HEK293 (cell line): Measurements from ENCODE around the gene G2E3.
"Not testable (repeated sequence)": the region's sequence is repeated elsewhere in the genome, so short reads cannot be mapped to it uniquely, and the experiment has no call there.

Experiments used
- CTCF ChIA-PET: fragments of 350-600 bp; formaldehyde crosslinking; extraction: SDS; loops from one replicate; lab custom pipeline; 2021; ENCODE audit warnings: antibody characterized with exemption; lab: Yijun Ruan, JAX
- POLR2A ChIA-PET: fragments of 300-600 bp; formaldehyde crosslinking; extraction: SDS; loops from one replicate; lab custom pipeline; 2020; ENCODE audit warnings: antibody characterized with exemption, inconsistent platforms; lab: Yijun Ruan, JAX
- H3K27ac ChIP-seq: fragments of 200-500 bp; sonication (Bioruptor generic); 2 replicates; pipeline ENCODE4 v1.5.1; 2014; ENCODE audit warnings: low read depth, low read length, control low read depth, inconsistent platforms; ENCODE audit errors: extremely low read depth
- H3K36me3 ChIP-seq, 2 experiments: fragments of 200-500 bp in 1 of 2; sonication (Bioruptor generic) in 1 of 2; 1 replicate in 1 of 2; 2 replicates in 1 of 2; pipeline ENCODE4 v1.5.1; 2014 to 2017; ENCODE audit warnings: inconsistent platforms in 2 of 2, low read length in 2 of 2; ENCODE audit not compliant: control insufficient read depth in 2 of 2, insufficient read depth in 1 of 2
- H3K4me1 ChIP-seq: fragments of 200-500 bp; sonication (Bioruptor generic); 2 replicates; pipeline ENCODE4 v1.5.1; 2014; ENCODE audit warnings: mild to moderate bottlenecking, low read length, inconsistent platforms; ENCODE audit not compliant: control insufficient read depth, insufficient read depth
- H3K4me3 ChIP-seq: 2 replicates; pipeline ENCODE4 v1.5.1; 2011; ENCODE audit warnings: low read depth, mild to moderate bottlenecking, control low read depth, low read length, moderate library complexity
- H3K9me3 ChIP-seq: fragments of 200-500 bp; sonication (Bioruptor generic); 2 replicates; pipeline ENCODE4 v1.5.1; 2014; ENCODE audit warnings: low read depth, low read length, inconsistent platforms; ENCODE audit not compliant: control insufficient read depth, insufficient read depth
- HOXD13 ChIP-seq: sonication (generic); formaldehyde crosslinking; IDR thresholded peaks from 2 replicates; pipeline ENCODE4 v1.8.0; 2022; ENCODE audit warnings: missing genetic modification reagents, borderline replicate concordance
- KLF1 ChIP-seq: fragments of 450-650 bp; formaldehyde crosslinking; IDR thresholded peaks from 2 replicates; pipeline ENCODE4 v1.5.1; 2016; ENCODE audit warnings: missing biosample characterization, missing genetic modification characterization
- TRIM28 ChIP-seq: IDR thresholded peaks from 2 replicates; pipeline ENCODE4 v1.6.1; 2011; ENCODE audit warnings: low read length, control low read depth, borderline replicate concordance
- YY1 ChIP-seq: fragments of 450-650 bp; formaldehyde crosslinking; IDR thresholded peaks from 2 replicates; pipeline ENCODE4 v1.5.1; 2018; ENCODE audit warnings: missing biosample characterization, missing genetic modification characterization
- ZBTB1 ChIP-seq: fragments of 450-650 bp; formaldehyde crosslinking; IDR thresholded peaks from 2 replicates; pipeline ENCODE4 v1.5.1; 2016; ENCODE audit warnings: missing biosample characterization, missing genetic modification characterization
- ZBTB17 ChIP-seq: fragments of 450-650 bp; formaldehyde crosslinking; IDR thresholded peaks from 2 replicates; pipeline ENCODE4 v1.5.1; 2016; ENCODE audit warnings: missing biosample characterization, missing genetic modification characterization
- ZEB2 ChIP-seq: fragments of 450-650 bp; formaldehyde crosslinking; IDR thresholded peaks from 2 replicates; pipeline ENCODE4 v1.5.1; 2016; ENCODE audit warnings: missing biosample characterization, missing genetic modification characterization
- ZFP37 ChIP-seq: fragments of 450-650 bp; formaldehyde crosslinking; IDR thresholded peaks from 2 replicates; pipeline ENCODE4 v1.5.1; 2016; ENCODE audit warnings: missing biosample characterization, missing genetic modification characterization
- ZNF221 ChIP-seq: fragments of 450-650 bp; formaldehyde crosslinking; IDR thresholded peaks from 2 replicates; pipeline ENCODE4 v1.5.1; 2017; ENCODE audit warnings: missing biosample characterization, missing genetic modification characterization, borderline replicate concordance
- ZNF350 ChIP-seq: fragments of 450-650 bp; formaldehyde crosslinking; IDR thresholded peaks from 2 replicates; pipeline ENCODE4 v1.5.0; 2017; ENCODE audit warnings: missing biosample characterization, mild to moderate bottlenecking, missing genetic modification characterization
- ZNF433 ChIP-seq: fragments of 450-650 bp; formaldehyde crosslinking; IDR thresholded peaks from 2 replicates; pipeline ENCODE4 v1.5.1; 2016; ENCODE audit warnings: missing biosample characterization, missing genetic modification characterization, low read depth
- ZNF48 ChIP-seq: fragments of 450-650 bp; formaldehyde crosslinking; IDR thresholded peaks from 2 replicates; pipeline ENCODE4 v1.5.1; 2016; ENCODE audit warnings: missing biosample characterization, missing genetic modification characterization
- ZNF600 ChIP-seq: fragments of 450-650 bp; formaldehyde crosslinking; IDR thresholded peaks from 2 replicates; pipeline ENCODE4 v1.5.1; 2016; ENCODE audit warnings: missing biosample characterization, missing genetic modification characterization
- ZNF623 ChIP-seq: fragments of 450-650 bp; formaldehyde crosslinking; IDR thresholded peaks from 2 replicates; pipeline ENCODE4 v1.5.1; 2016; ENCODE audit warnings: missing biosample characterization, missing genetic modification characterization
- ZNF629 ChIP-seq: fragments of 450-650 bp; formaldehyde crosslinking; IDR thresholded peaks from 2 replicates; pipeline ENCODE4 v1.5.1; 2017; ENCODE audit warnings: missing biosample characterization, missing genetic modification characterization
- ZNF777 ChIP-seq: fragments of 450-650 bp; formaldehyde crosslinking; IDR thresholded peaks from 2 replicates; pipeline ENCODE4 v1.5.1; 2017; ENCODE audit warnings: missing biosample characterization, missing genetic modification characterization, borderline replicate concordance
- ZNF791 ChIP-seq: fragments of 450-650 bp; formaldehyde crosslinking; IDR thresholded peaks from 2 replicates; pipeline ENCODE4 v1.5.1; 2016; ENCODE audit warnings: missing biosample characterization, missing genetic modification characterization
- ZXDB ChIP-seq: fragments of 450-650 bp; formaldehyde crosslinking; IDR thresholded peaks from 2 replicates; pipeline ENCODE4 v1.5.1; 2016; ENCODE audit warnings: missing biosample characterization, missing genetic modification characterization
- TF ChIP-seq, protein P1 (sequence below): fragments of 450-650 bp; formaldehyde crosslinking; IDR thresholded peaks from 2 replicates; pipeline ENCODE4 v1.5.1; 2017; ENCODE audit warnings: missing biosample characterization, mild to moderate bottlenecking, missing genetic modification characterization, moderate library complexity
- TF ChIP-seq, protein P2 (sequence below): fragments of 450-650 bp; formaldehyde crosslinking; IDR thresholded peaks from 2 replicates; pipeline ENCODE4 v1.5.1; 2016; ENCODE audit warnings: missing biosample characterization, missing genetic modification characterization
- TF ChIP-seq, protein P3 (sequence below): fragments of 450-650 bp; formaldehyde crosslinking; IDR thresholded peaks from 2 replicates; pipeline ENCODE4 v1.5.1; 2017; ENCODE audit warnings: missing biosample characterization, missing genetic modification characterization
- TF ChIP-seq, protein P4 (sequence below): fragments of 450-650 bp; formaldehyde crosslinking; IDR thresholded peaks from 2 replicates; pipeline ENCODE4 v1.5.1; 2016; ENCODE audit warnings: missing biosample characterization, missing genetic modification characterization

The G2E3 gene

DNA sequence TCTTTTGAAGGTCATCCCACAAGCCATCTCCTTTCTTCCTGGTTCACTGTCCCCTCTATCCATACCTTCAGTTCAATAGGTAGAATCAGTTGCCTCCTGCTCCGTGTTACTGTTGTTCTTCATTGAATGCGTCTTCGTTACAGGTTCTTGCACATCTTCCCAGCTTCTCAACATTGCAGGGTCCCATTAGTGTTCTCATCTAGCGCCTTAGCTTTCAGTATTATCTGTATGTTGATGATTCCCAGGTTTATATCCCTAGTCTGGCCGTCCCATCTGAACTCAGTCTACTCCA, 65.1 kb downstream of the G2E3 start:
- H3K4me1 ChIP-seq, result peaks cover 4% of the 10 kb centered on the region; the same call in 1 of the 2 replicates
- no peak overlapping the region for H3K4me3 ChIP-seq
- H3K9me3 ChIP-seq, result no peaks in the 10 kb centered on the region
- no peak overlapping the region for H3K27ac ChIP-seq
- POLR2A ChIA-PET, result no interaction called here
- H3K36me3 ChIP-seq, result peaks cover 0 to 3% of the 10 kb centered on the region in 2 experiments; a peak in 1 of 3 replicates
- CTCF ChIA-PET, result no interaction called here
- no peak for TF ChIP-seq KLF1 (tag by site-specific recombination)
- TF ChIP-seq ZNF629, result no peak
- no peak for TF ChIP-seq ZNF623 (tag by site-specific recombination)
- no peak for TF ChIP-seq ZFP37 (tag by site-specific recombination)
- TF ChIP-seq ZBTB1, result no peak
- TF ChIP-seq ZXDB (tag by site-specific recombination), result no peak
- no peak for TF ChIP-seq ZNF791 (tag by site-specific recombination)
- TF ChIP-seq ZNF221 (tag by site-specific recombination), result no peak
- no peak for TF ChIP-seq ZNF350 (tag by site-specific recombination)
- TF ChIP-seq, protein P1, sequence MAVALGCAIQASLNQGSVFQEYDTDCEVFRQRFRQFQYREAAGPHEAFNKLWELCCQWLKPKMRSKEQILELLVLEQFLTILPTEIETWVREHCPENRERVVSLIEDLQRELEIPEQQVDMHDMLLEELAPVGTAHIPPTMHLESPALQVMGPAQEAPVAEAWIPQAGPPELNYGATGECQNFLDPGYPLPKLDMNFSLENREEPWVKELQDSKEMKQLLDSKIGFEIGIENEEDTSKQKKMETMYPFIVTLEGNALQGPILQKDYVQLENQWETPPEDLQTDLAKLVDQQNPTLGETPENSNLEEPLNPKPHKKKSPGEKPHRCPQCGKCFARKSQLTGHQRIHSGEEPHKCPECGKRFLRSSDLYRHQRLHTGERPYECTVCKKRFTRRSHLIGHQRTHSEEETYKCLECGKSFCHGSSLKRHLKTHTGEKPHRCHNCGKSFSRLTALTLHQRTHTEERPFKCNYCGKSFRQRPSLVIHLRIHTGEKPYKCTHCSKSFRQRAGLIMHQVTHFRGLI (tag by site-specific recombination), result no peak
- TF ChIP-seq, protein P2, sequence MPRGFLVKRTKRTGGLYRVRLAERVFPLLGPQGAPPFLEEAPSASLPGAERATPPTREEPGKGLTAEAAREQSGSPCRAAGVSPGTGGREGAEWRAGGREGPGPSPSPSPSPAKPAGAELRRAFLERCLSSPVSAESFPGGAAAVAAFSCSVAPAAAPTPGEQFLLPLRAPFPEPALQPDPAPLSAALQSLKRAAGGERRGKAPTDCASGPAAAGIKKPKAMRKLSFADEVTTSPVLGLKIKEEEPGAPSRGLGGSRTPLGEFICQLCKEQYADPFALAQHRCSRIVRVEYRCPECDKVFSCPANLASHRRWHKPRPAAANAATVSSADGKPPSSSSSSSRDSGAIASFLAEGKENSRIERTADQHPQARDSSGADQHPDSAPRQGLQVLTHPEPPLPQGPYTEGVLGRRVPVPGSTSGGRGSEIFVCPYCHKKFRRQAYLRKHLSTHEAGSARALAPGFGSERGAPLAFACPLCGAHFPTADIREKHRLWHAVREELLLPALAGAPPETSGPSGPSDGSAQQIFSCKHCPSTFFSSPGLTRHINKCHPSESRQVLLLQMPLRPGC (tag by site-specific recombination), result no peak
- TF ChIP-seq ZBTB17 (tag by site-specific recombination), result no peak
- TF ChIP-seq ZNF433 (tag by site-specific recombination), result no peak
- no peak for TF ChIP-seq ZNF777 (tag by site-specific recombination)
- TF ChIP-seq YY1, result no peak
- no peak for TF ChIP-seq HOXD13 (CRISPR knock-in tag)
- no peak for TF ChIP-seq TRIM28
- TF ChIP-seq ZNF600 (tag by site-specific recombination), result no peak

DNA sequence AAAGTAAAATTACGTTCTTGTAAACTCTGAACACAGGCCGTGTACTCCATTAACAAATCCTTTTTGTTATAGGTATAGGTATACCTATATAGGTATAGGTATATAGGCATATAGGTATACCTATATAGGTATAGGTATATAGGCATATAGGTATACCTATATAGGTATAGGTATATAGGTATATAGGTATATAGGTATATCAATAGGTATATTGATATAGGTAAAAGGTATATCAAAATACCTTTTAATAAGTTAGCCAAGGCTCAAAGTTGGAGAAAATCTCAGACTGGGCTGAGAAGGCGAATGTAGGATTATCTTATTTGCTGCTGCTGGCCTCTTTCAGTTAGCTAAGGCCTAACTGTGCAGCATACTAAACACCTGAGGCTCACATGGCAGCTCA, 66.6 kb downstream of the G2E3 start:
- Histone ChIP-seq H3K36me3 (peaks cover 6% of the 10 kb centered on the region in 2 experiments), H3K4me3 (no peak overlapping the region), H3K27ac (no peak overlapping the region), H3K9me3 (no peaks in the 10 kb centered on the region), H3K4me1 (peaks cover 4% of the 10 kb centered on the region; the same call in 1 of the 2 replicates)
- TF ChIP-seq, protein P3, sequence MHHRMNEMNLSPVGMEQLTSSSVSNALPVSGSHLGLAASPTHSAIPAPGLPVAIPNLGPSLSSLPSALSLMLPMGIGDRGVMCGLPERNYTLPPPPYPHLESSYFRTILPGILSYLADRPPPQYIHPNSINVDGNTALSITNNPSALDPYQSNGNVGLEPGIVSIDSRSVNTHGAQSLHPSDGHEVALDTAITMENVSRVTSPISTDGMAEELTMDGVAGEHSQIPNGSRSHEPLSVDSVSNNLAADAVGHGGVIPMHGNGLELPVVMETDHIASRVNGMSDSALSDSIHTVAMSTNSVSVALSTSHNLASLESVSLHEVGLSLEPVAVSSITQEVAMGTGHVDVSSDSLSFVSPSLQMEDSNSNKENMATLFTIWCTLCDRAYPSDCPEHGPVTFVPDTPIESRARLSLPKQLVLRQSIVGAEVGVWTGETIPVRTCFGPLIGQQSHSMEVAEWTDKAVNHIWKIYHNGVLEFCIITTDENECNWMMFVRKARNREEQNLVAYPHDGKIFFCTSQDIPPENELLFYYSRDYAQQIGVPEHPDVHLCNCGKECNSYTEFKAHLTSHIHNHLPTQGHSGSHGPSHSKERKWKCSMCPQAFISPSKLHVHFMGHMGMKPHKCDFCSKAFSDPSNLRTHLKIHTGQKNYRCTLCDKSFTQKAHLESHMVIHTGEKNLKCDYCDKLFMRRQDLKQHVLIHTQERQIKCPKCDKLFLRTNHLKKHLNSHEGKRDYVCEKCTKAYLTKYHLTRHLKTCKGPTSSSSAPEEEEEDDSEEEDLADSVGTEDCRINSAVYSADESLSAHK (tag by site-specific recombination), result no peak
- TF ChIP-seq ZBTB1, result no peak
- TF ChIP-seq, protein P4, sequence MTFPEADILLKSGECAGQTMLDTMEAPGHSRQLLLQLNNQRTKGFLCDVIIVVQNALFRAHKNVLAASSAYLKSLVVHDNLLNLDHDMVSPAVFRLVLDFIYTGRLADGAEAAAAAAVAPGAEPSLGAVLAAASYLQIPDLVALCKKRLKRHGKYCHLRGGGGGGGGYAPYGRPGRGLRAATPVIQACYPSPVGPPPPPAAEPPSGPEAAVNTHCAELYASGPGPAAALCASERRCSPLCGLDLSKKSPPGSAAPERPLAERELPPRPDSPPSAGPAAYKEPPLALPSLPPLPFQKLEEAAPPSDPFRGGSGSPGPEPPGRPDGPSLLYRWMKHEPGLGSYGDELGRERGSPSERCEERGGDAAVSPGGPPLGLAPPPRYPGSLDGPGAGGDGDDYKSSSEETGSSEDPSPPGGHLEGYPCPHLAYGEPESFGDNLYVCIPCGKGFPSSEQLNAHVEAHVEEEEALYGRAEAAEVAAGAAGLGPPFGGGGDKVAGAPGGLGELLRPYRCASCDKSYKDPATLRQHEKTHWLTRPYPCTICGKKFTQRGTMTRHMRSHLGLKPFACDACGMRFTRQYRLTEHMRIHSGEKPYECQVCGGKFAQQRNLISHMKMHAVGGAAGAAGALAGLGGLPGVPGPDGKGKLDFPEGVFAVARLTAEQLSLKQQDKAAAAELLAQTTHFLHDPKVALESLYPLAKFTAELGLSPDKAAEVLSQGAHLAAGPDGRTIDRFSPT (tag by site-specific recombination), result no peak
- no peak for TF ChIP-seq ZNF48 (tag by site-specific recombination)
- peak; percentile 99 for TF ChIP-seq ZEB2
- ChIA-PET POLR2A (no interaction called here), CTCF (interaction anchor here (0.7 kb wide), 1 partner anchor 362 kb away, joined by 3 read pairs; no protein-coding TSS in a partner anchor)

DNA sequence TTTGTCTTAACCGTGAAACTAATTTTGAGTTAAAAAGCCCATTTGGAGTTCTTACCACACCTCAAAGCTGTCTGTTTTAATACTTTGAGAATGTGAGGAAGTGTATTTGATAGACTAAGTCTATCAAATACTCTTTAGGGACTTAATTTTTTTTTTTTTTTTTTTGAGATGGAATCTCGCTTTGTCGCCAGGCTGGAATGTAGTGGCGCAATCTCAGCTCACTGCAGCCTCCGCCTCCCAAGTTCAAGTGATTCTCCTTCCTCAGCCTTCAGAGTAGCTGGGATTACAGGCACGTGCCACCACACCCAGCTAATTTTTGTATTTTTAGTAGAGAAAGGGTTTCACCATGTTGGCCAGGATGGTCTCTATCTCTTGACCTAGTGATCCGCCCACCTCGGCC, 70.5 kb downstream of the G2E3 start:
- CTCF ChIA-PET, H3K9me3 ChIP-seq, H3K27ac ChIP-seq, H3K4me3 ChIP-seq, H3K4me1 ChIP-seq, POLR2A ChIA-PET: not testable (repeated sequence)
- peaks cover 20 to 30% of the 10 kb centered on the region in 2 experiments for H3K36me3 ChIP-seq
